ENCODE measurements around the gene SLC35F1.

Gene SLC35F1

GRCh38 chr6:118319894-118320649 lies 413.0 kb downstream of the SLC35F1 start:
- DNase-seq: no peak

- no peak for DNase-seq
Measured at GRCh38 chr6:118320652-118321051, 413.6 kb downstream of the SLC35F1 start.

- no peak for DNase-seq
Measured at GRCh38 chr6:118324116-118324515, 417.1 kb downstream of the SLC35F1 start.

- DNase-seq: no peak
Measured at GRCh38 chr6:118325220-118325860, 418.3 kb downstream of the SLC35F1 start.

- no peak for DNase-seq
Measured at GRCh38 chr6:118326712-118327111, 419.6 kb downstream of the SLC35F1 start.

GRCh38 chr6:118327237-118327636 lies 420.2 kb downstream of the SLC35F1 start:
- DNase-seq: no peak

GRCh38 chr6:118333772-118334171 lies 426.7 kb downstream of the SLC35F1 start:
- DNase-seq: no peak

GRCh38 chr6:118334634-118335033 lies 427.6 kb downstream of the SLC35F1 start:
- DNase-seq: no peak

GRCh38 chr6:118335325-118335816 lies 428.3 kb downstream of the SLC35F1 start:
- no peak for DNase-seq

- no peak for DNase-seq
Measured at GRCh38 chr6:118344014-118344670, 437.1 kb downstream of the SLC35F1 start.

GRCh38 chr6:118350881-118351430 lies 443.9 kb downstream of the SLC35F1 start:
- no peak for DNase-seq

GRCh38 chr6:118353564-118353963 lies 446.5 kb downstream of the SLC35F1 start:
- no peak for DNase-seq

- no peak for DNase-seq
Measured at GRCh38 chr6:118354641-118355040, 447.6 kb downstream of the SLC35F1 start.

GRCh38 chr6:118356054-118356453 lies 449.0 kb downstream of the SLC35F1 start:
- DNase-seq: no peak

GRCh38 chr6:118356686-118357085 lies 449.6 kb downstream of the SLC35F1 start:
- no peak for DNase-seq
